ENCODE results near the gene YPEL2.

Gene YPEL2

DNA sequence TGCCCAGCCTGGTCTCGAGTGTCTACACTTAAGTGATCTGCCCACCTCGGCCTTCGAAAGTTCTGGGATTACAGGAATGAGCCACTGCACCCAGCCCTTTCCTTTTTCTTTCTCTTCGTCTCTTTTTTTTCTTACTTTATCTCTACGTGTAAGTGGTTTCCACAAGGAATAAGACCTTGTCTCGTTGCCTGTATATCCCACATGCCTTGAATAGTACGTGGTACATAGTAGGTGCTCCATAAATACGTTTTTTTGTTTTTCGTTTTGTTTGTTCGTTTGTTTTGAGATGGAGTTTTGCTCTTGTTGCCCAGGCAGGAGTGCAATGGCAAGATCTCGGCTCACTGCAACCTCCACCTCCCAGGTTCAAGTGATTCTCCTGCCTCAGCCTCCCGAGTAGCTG is 86.0 kb downstream of the YPEL2 start:
- ChIA-PET CTCF (no interaction called here), POLR2A (no interaction called here)
- TF ChIP-seq, protein P1, sequence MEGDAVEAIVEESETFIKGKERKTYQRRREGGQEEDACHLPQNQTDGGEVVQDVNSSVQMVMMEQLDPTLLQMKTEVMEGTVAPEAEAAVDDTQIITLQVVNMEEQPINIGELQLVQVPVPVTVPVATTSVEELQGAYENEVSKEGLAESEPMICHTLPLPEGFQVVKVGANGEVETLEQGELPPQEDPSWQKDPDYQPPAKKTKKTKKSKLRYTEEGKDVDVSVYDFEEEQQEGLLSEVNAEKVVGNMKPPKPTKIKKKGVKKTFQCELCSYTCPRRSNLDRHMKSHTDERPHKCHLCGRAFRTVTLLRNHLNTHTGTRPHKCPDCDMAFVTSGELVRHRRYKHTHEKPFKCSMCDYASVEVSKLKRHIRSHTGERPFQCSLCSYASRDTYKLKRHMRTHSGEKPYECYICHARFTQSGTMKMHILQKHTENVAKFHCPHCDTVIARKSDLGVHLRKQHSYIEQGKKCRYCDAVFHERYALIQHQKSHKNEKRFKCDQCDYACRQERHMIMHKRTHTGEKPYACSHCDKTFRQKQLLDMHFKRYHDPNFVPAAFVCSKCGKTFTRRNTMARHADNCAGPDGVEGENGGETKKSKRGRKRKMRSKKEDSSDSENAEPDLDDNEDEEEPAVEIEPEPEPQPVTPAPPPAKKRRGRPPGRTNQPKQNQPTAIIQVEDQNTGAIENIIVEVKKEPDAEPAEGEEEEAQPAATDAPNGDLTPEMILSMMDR (IDR thresholded peaks at IDR 0.05; ENCODE audit: insufficient read depth, low read length, missing control alignments), result no peak
- DNase-seq (ENCODE audit: low read depth, low spot score), result no peak
- no peak overlapping the region for H3K4me3 ChIP-seq (ENCODE audit: low read depth, low read length)

DNA sequence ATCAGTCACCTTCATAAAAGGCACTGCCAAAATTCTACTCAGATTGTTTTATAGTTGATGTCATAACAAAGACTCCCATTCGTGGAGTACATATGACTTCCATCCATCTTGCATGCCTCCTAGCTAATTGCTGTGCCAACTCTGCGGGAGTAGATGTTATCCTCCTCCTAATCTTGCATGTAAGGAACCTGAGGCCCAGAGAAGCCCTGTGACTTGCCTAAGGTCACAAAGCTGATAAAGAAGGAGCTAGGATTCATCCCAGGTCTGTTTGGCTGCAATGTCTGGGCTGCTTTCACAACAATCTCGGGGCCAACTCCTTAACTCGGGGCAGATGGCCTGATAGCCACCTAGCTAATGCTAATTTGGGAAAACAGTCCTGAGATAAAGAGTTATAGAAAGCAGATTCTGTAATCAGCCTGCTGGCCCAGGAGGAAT is 87.3 kb downstream of the YPEL2 start:
- ChIA-PET POLR2A (no interaction called here), CTCF (interaction anchor here (0.8 to 1.2 kb wide), 2 partner anchors 23 to 89 kb away, joined by 3 read pairs; no protein-coding TSS in a partner anchor)
- TF ChIP-seq, protein P1 (IDR thresholded peaks at IDR 0.05; ENCODE audit: insufficient read depth, low read length, missing control alignments), result no peak
- no peak for DNase-seq (ENCODE audit: low read depth, low spot score)
- no peak overlapping the region for H3K4me3 ChIP-seq (ENCODE audit: low read depth, low read length)

DNA sequence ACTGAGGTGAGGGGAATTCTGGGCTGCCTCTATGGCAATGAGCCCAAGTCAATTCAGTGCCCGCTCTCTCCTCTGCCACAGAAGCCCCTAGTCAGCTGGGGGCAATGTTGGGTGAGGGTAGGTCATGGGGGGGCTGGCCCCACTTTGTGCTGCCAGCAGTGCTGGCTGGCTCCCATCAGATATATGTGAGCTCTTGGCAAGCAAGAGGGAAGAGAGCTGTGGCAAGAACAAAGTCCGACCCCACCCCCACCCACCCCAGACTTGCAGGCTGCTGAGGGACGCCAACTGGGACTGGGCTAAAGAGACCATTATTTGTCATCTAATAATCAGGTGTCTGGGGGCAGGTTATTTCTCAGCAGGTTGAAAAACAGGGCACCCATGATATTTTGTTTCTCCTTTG is 89.4 kb downstream of the YPEL2 start:
- no peak overlapping the region for H3K4me3 ChIP-seq (ENCODE audit: low read depth, low read length)
- no peak for DNase-seq (ENCODE audit: low read depth, low spot score)
- TF ChIP-seq, protein P1 (IDR thresholded peaks at IDR 0.05; ENCODE audit: insufficient read depth, low read length, missing control alignments), result no peak
- CTCF ChIA-PET, result no interaction called here
- POLR2A ChIA-PET, result no interaction called here

DNA sequence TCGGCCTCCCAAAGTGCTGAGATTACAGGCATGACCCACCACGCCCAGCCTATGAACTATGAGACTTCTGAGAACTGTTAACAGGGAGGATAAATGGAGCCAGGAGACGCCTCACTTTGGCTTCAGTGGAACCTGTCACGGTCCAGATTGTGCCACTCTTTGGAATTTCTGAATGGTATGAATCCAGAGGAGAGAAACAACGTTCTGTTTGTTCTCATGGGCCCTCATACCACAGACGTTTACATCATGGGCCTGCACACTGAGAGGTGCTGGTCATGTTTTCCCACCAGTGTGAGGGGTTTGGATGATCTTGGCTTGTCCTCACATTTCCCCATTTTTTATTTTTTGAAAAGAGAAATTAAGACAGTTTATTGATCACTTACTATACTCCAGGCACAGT is 90.3 kb downstream of the YPEL2 start:
- DNase-seq (ENCODE audit: low read depth, low spot score), result no peak
- ChIA-PET POLR2A (no interaction called here), CTCF (interaction anchor here (12.8 kb wide), 1 partner anchor 19 kb away, joined by 149 read pairs; no protein-coding TSS in a partner anchor)
- TF ChIP-seq, protein P1 (IDR thresholded peaks at IDR 0.05; ENCODE audit: insufficient read depth, low read length, missing control alignments), result no peak
- no peak overlapping the region for H3K4me3 ChIP-seq (ENCODE audit: low read depth, low read length)

DNA sequence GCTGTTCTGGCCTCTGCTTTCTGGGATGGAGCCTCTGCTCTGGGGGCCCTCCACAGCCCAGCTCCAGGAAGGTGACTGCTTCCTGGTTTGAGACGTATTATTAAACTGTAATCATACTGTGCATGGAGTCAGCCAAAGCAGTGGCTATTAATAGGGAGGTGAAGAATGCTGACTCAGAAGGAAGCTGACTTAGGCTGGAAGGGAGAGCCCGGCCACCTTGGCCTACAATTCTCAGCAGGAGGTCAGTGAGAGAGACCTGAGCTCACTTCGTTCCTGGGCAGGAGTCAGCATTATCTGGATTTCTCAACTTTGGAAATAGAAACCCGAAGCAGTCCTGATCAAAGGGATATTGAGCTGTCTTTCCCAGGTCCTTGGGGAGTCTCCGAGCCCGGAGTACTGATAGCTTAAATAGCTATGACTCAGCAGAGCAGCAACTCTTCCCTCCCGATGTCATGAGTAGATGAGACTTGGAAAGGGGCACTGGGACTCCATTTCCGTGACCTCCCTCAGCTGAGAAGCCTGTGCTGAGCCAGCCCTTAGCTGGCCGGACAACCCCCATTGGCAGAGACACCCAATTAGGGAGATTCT is 91.8 kb downstream of the YPEL2 start:
- TF ChIP-seq, protein P1 (IDR thresholded peaks at IDR 0.05; ENCODE audit: insufficient read depth, low read length, missing control alignments), result no peak
- H3K4me3 ChIP-seq (ENCODE audit: low read depth, low read length), result no peak overlapping the region
- ChIA-PET POLR2A (interaction anchor here (0.6 to 1.0 kb wide), 2 partner anchors 89 to 1150 kb away, joined by 3 to 5 read pairs; no protein-coding TSS in a partner anchor), CTCF (interaction anchor here (0.8 to 12.8 kb wide), 4 partner anchors 8 to 136 kb away, joined by 3 to 149 read pairs (median 4); no protein-coding TSS in a partner anchor)
- no peak for DNase-seq (ENCODE audit: low read depth, low spot score)

DNA sequence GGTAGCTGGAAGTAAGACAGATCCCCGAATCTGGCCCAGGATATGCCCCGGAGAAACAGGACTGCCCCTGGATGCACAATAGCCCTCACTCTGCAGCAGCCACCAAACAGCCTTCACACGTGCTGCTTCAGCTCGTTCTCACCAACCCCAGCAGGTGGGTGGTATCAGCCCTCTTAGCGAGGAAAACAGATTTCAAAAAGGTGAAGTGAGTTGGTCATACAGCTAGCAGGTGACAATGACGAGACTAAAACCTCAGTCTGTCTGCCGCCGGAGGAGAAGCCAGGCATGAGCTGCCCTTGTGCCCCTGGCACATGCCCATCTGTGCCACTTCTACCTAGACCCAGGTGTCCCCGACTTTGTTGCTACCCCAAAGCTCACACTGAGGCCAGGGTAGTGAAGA is 92.4 kb downstream of the YPEL2 start:
- DNase-seq (ENCODE audit: low read depth, low spot score), result no peak
- ChIA-PET POLR2A (interaction anchor here (1.0 kb wide), 1 partner anchor 90 kb away, joined by 3 read pairs; no protein-coding TSS in a partner anchor), CTCF (interaction anchor here (0.8 to 12.8 kb wide), 5 partner anchors 9 to 136 kb away, joined by 3 to 149 read pairs (median 4); no protein-coding TSS in a partner anchor)
- TF ChIP-seq, protein P1 (IDR thresholded peaks at IDR 0.05; ENCODE audit: insufficient read depth, low read length, missing control alignments), result no peak
- H3K4me3 ChIP-seq (ENCODE audit: low read depth, low read length), result no peak overlapping the region
